Heart left ventricle (tissue), 16 donors: ENCODE measurements around the gene WDR82. TPM values are rescaled to one million over a fixed set of nuclear protein-coding genes. Genes with fewer than 3 reads are reported as not detected.

Experiments used
- ATAC-seq, 4 donors: fragments of 200-7000 bp; cut with Tn5 transposase; one replicate each; pipeline ENCODE4 v1.9.1; 2020 to 2022; ENCODE audit warnings: moderate library complexity in 4 of 4, mild to moderate bottlenecking in 3 of 4, moderate number of reproducible peaks in 1 of 4
- DNase-seq, 5 donors: peaks; one replicate each; pipeline ENCODE4 v3.0.0-alpha.2; 2020
- H3K27ac ChIP-seq, 12 donors: fragments of 200-600 bp; sonication (generic) in 4 of 12; one replicate each; pipeline versions ENCODE4 v1.5.0 to v1.8.0; 2016 to 2022; ENCODE audit warnings: mild to moderate bottlenecking in 2 of 12
- H3K27me3 ChIP-seq, 9 donors: fragments of 200-600 bp; sonication (generic) in 2 of 9; one replicate each; pipeline versions ENCODE4 v1.5.1 to v1.8.0; 2016 to 2022; ENCODE audit warnings: mild to moderate bottlenecking in 3 of 9
- H3K36me3 ChIP-seq, 9 donors: fragments of 200-600 bp; sonication (generic) in 2 of 9; one replicate each; pipeline versions ENCODE4 v1.5.0 to v1.8.0; 2018 to 2022; ENCODE audit warnings: mild to moderate bottlenecking in 2 of 9
- H3K4me1 ChIP-seq, 12 donors: fragments of 200-600 bp; sonication (generic) in 4 of 12; one replicate each; pipeline versions ENCODE4 v1.5.0 to v1.8.0; 2016 to 2022; ENCODE audit warnings: mild to moderate bottlenecking in 3 of 12
- H3K4me3 ChIP-seq, 12 donors: fragments of 200-600 bp; sonication (generic) in 4 of 12; one replicate each; pipeline versions ENCODE4 v1.5.0 to v1.8.0; 2017 to 2022; ENCODE audit warnings: mild to moderate bottlenecking in 9 of 12, moderate library complexity in 4 of 12
- H3K9me3 ChIP-seq, 12 donors: fragments of 200-600 bp; sonication (generic) in 4 of 12; one replicate each; pipeline versions ENCODE4 v1.5.0 to v1.8.0; 2016 to 2022; ENCODE audit warnings: mild to moderate bottlenecking in 1 of 12
- CTCF ChIP-seq, 12 donors: fragments of 200-600 bp; sonication (generic) in 4 of 12; IDR thresholded peaks; one replicate each; pipeline versions ENCODE4 v1.5.0 to v1.8.0; 2018 to 2022; ENCODE audit warnings: antibody characterized with exemption in 12 of 12, mild to moderate bottlenecking in 5 of 12
- POLR2A ChIP-seq, 2 donors: fragments of 450-650 bp; IDR thresholded peaks; one replicate each; pipeline ENCODE4 v1.6.1; 2017; ENCODE audit warnings: antibody characterized with exemption in 2 of 2, mild to moderate bottlenecking in 2 of 2, moderate library complexity in 2 of 2
- WGBS, 4 donors: extraction: QIAGEN DNeasy Blood & Tissue Kit in 2 of 4; methylation state at CpG; one replicate each; pipeline versions ENCODE4 v1.1.5 to v1.1.7; 2013 to 2018; 5-methylcytosine and 5-hydroxymethylcytosine counted together
- intact Hi-C, 10 donors: fragments of 100-400 bp; cut with DNase I; formaldehyde crosslinking; loops; one replicate each; pipeline versions ENCODE4 v1.11.1 to v1.14.2; 2022
- microRNA counts, 2 donors: library from miRNA; unstranded; fragments of <30 nt; microRNA quantifications; one replicate each; lab custom pipeline; 2016
- microRNA-seq, 4 donors: library from miRNA; unstranded; fragments of <30 nt; microRNA quantifications; one replicate each; pipeline versions ENCODE4 to v1.2.0, GENCODE V29; 2017 to 2020
- polyA plus RNA-seq, 2 donors: library from polyadenylated mRNA; stranded (reverse); fragments of 200-250 nt; gene quantifications; one replicate each; pipeline ENCODE4 v1.2.3, GENCODE V29; 2013
- total RNA-seq, 9 donors: library from RNA; depleted of rRNA in 2 of 9; stranded (reverse); fragments of >200 nt in 2 of 9; fragmentation: NEBNext Ultra II Directional in 3 of 9; extraction: Animal tissue kit (Norgen Biotek cat#: 25700) in 3 of 9; gene quantifications; one replicate each; pipeline versions ENCODE4 v1.1.0 to v1.2.4, GENCODE V29; 2016 to 2023
- donor health status: ischemic (EF 13 %, LVEDD 7.1; RV severe dilation, severe dysfunction).
- donor health status: healthy with polysubstance abuse.
- donor health status: DM: no; HTN: yes; CAD: no.
- donor health status: DM: no; HTN: no; CAD: no.
- donor health status: ischemic (EF 25% LVEDD 6.9; RV normal size, moderate dysfunction).
- donor health status: ischemic (EF 25% LVEDD 5.7; RV mildly dilated, moderate dysfunction).
- donor health status: healthy.
- donor health status: DM: yes; HTN: yes; CAD: no.
- donor health status: ischemic (EF 35%, LVEDD 5.7; RV mildly dilated, moderate dysfunction).
- donor health status: nonischemic (EF 11% LVEDD 7.7; RV severe dilation, severe dysfunction).
- donor health status: DM: yes; HTN: yes; CAD: no.
- donor health status: PGD.
- donor health status: ischemic (EF 29% LVEDD 5.4; RV normal size, mild dysfunction).
- donor health status: nonischemic (EF 23%, LVEDD 6.1; RV moderate dilation, normal function).

The WDR82 gene
- total and polyA plus RNA-seq, 11 donors = 24.7 to 73.6 (median 61.2) TPM

- Histone ChIP-seq H3K4me1 (peaks cover 0 to 49% (median 22%) of the 10 kb centered on the region in 12 donors), H3K27ac (no peak overlapping the region), H3K4me3 (no peak overlapping the region), H3K27me3 (no peaks in the 10 kb centered on the region), H3K36me3 (peaks cover 0 to 100% (median 99%) of the 10 kb centered on the region in 9 donors), H3K9me3 (no peaks in the 10 kb centered on the region)
- TF ChIP-seq POLR2A (IDR thresholded peaks at IDR 0.05) (no peak), CTCF (IDR thresholded peaks at IDR 0.05) (no peak)
- intact Hi-C loops = no loop called here
- WGBS, 4 donors = 76 to 85% (median 82%) methylated on average over 6 of the region's 6 CpGs
- DNase-seq = no peak
- no peak for ATAC-seq
Measured at GRCh38 chr3:52205727-52206372, 72.6 kb downstream of the WDR82 start.

MicroRNAs within 50 kb of the gene (microRNA counts, 767-probe panel; counts per million panel counts)
- microRNA hsa-let-7g-5p (lab: Ali Mortazavi, UCI) = 6,622 to 6,755 counts per million in 2 donors

Small RNA genes lying within 50 kb of the gene (microRNA-seq; reads per million reads assigned to microRNA genes)
- gene MIR135A1 = 0 to 0.41 (median 0.06) reads per million in 4 donors
- gene MIRLET7G = 46,376 to 156,410 (median 77,629) reads per million in 4 donors

Other genes starting within 250 kb of the WDR82 start
- gene DUSP7, start 222.1 kb downstream of the WDR82 start, total RNA-seq = 10 to 100 TPM; 14.5 to 33.2 (median 20.7) TPM
- gene DUSP7, start 222.1 kb downstream of the WDR82 start, polyA plus RNA-seq = 10 to 100 TPM in 1 of 2 donors, 1 to 10 TPM in 1; 9.2 to 26.1 TPM
- 1 to 10 TPM in 7 of 9 donors, under 1 TPM in 2; 0.66 to 5.2 (median 1.4) TPM for gene POC1A, start 124.2 kb downstream of the WDR82 start, total RNA-seq
- 1 to 10 TPM in 1 of 2 donors, under 1 TPM in 1; 0.50 to 3.0 TPM for gene POC1A, start 124.2 kb downstream of the WDR82 start, polyA plus RNA-seq
- 100 to 1,000 TPM in 8 of 9 donors, 10 to 100 TPM in 1; 77.9 to 213 (median 146) TPM for gene ALAS1, start 80.5 kb downstream of the WDR82 start, total RNA-seq
- gene ALAS1, start 80.5 kb downstream of the WDR82 start, polyA plus RNA-seq = 100 to 1,000 TPM; 107 to 132 TPM
- under 1 TPM in 8 of 9 donors, not detected in 1; 0.12 to 0.65 (median 0.29) TPM for gene TLR9, start 53.0 kb downstream of the WDR82 start, total RNA-seq
- under 1 TPM; 0.04 to 0.23 TPM for gene TLR9, start 53.0 kb downstream of the WDR82 start, polyA plus RNA-seq
- gene TWF2, start 39.5 kb downstream of the WDR82 start, total RNA-seq = 100 to 1,000 TPM in 7 of 9 donors, 10 to 100 TPM in 2; 62.9 to 133 (median 117) TPM
- 100 to 1,000 TPM in 1 of 2 donors, 10 to 100 TPM in 1; 45.8 to 109 TPM for gene TWF2, start 39.5 kb downstream of the WDR82 start, polyA plus RNA-seq
- gene PPM1M, start 32.9 kb downstream of the WDR82 start, total RNA-seq = 10 to 100 TPM in 2 of 9 donors, 1 to 10 TPM in 7; 5.7 to 30.2 (median 8.2) TPM
- gene PPM1M, start 32.9 kb downstream of the WDR82 start, polyA plus RNA-seq = 1 to 10 TPM; 5.6 to 6.6 TPM
- 1 to 10 TPM; 2.6 to 8.4 (median 4.1) TPM for gene GLYCTK, start 9.2 kb upstream of the WDR82 start, total RNA-seq
- gene GLYCTK, start 9.2 kb upstream of the WDR82 start, polyA plus RNA-seq = 1 to 10 TPM; 4.7 to 6.4 TPM
- gene DNAH1, start 37.7 kb upstream of the WDR82 start, total RNA-seq = 1 to 10 TPM in 8 of 9 donors, under 1 TPM in 1; 0.95 to 6.6 (median 2.8) TPM
- 1 to 10 TPM; 1.2 to 3.8 TPM for gene DNAH1, start 37.7 kb upstream of the WDR82 start, polyA plus RNA-seq
- gene BAP1, start 131.4 kb upstream of the WDR82 start, total RNA-seq = 10 to 100 TPM; 50.0 to 75.9 (median 55.1) TPM
- gene BAP1, start 131.4 kb upstream of the WDR82 start, polyA plus RNA-seq = 10 to 100 TPM; 40.3 to 78.9 TPM
- 10 to 100 TPM; 10.8 to 27.6 (median 16.4) TPM for gene PHF7, start 132.0 kb upstream of the WDR82 start, total RNA-seq
- gene PHF7, start 132.0 kb upstream of the WDR82 start, polyA plus RNA-seq = 1 to 10 TPM; 4.0 to 4.2 TPM
- gene SEMA3G, start 166.5 kb upstream of the WDR82 start, total RNA-seq = 10 to 100 TPM; 13.4 to 29.0 (median 14.4) TPM
- gene SEMA3G, start 166.5 kb upstream of the WDR82 start, polyA plus RNA-seq = 10 to 100 TPM; 11.4 to 19.6 TPM
- over 10,000 TPM in 2 of 9 donors, 1,000 to 10,000 TPM in 7; 4,301 to 15,255 (median 8,364) TPM for gene TNNC1, start 175.4 kb upstream of the WDR82 start, total RNA-seq
- over 10,000 TPM in 1 of 2 donors, 1,000 to 10,000 TPM in 1; 6,829 to 20,003 TPM for gene TNNC1, start 175.4 kb upstream of the WDR82 start, polyA plus RNA-seq
- 10 to 100 TPM; 29.5 to 56.2 (median 43.9) TPM for gene NISCH, start 177.0 kb upstream of the WDR82 start, total RNA-seq
- 10 to 100 TPM; 28.8 to 30.2 TPM for gene NISCH, start 177.0 kb upstream of the WDR82 start, polyA plus RNA-seq
- 100 to 1,000 TPM in 2 of 9 donors, 10 to 100 TPM in 7; 34.1 to 351 (median 50.6) TPM for gene STAB1, start 216.7 kb upstream of the WDR82 start, total RNA-seq
- 10 to 100 TPM; 41.0 to 79.1 TPM for gene STAB1, start 216.7 kb upstream of the WDR82 start, polyA plus RNA-seq